ENCODE results near the gene TDRD15. TPM values are rescaled to one million over a fixed set of nuclear protein-coding genes. Genes with fewer than 3 reads are reported as not detected.

Gene TDRD15
- total and polyA plus RNA-seq, 9 of the 15 experiments (the other 6 are each of a cell fraction or from before 2014, with no cell fraction given): 0.01 to 0.22 (median 0.06) TPM; not detected in 1

DNA sequence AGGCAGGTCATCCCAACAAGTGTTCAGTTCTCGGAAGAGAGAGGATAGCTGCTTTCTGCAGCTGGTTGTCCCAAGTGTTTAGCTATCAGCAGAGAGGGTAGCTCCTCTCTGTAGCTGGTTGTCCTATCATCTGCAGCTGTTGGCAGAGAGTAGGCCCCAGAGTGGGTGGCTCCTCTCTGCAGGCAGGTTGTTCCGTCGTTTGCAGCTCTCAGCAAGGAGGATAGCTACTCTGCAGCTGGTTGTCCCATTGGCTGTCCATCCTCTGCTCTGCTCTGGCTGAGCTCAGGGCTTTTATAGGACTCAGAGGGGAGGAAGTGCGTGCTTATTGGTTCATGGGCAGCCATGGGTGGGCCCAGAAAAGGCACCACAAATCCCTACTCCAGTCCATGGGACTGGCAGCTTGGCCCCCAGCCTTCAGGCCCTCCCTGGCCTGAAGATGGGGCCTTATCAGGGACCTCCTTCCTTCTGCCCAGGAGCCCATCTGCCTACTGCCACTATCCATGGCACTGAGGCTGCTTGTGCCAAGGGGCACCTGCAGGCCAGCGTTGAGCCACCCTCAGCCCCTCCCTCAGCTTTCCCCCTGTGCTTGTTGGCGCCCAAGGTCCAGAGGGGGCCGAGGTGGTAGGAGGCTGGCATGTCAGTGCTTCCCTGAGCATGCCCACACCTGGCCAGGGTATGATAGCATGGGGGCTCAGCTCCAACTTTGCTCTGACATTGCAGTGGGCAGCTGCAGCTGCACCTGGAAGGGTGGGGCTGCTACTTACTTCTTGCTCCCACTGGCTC lies 38.3 kb downstream of the TDRD15 start (continued):
- TF ChIP-seq SRSF7 (optimal IDR thresholded peaks at IDR 0.05; ENCODE audit: low read depth, low read length): no peak
- TF ChIP-seq SETDB1 (IDR thresholded peaks at IDR 0.05; ENCODE audit: low read length): no peak

DNA sequence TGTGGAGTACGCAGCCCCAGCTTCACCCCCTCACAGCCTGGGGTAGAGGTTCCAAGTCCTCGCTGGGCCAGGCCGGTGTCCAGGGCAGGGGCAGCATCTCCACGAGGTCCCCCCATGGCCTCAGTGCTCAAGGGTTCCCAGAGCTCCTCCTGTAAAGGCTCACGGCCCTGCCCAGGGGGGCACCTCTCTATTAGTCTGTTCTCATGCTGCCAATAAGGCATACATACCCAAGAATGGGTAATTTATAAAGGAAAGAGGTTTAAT lies 38.8 kb downstream of the TDRD15 start:
- FAIRE-seq (no peak), ATAC-seq (no peak), DNase-seq (ENCODE audit: extremely low read depth in 1 of 4, low spot score in 3 of 4) (no peak)
- H4K20me1 ChIP-seq (replicated peaks; ENCODE audit: control insufficient read depth, insufficient read depth, low read length): no peaks in the 10 kb centered on the region
- H3K9me3 ChIP-seq (replicated peaks; ENCODE audit: control insufficient read depth, insufficient read depth, low read depth, low read length): no peaks in the 10 kb centered on the region
- intact Hi-C loops (cut with micrococcal nuclease): no loop called here
- no peaks in the 10 kb centered on the region for H3K27me3 ChIP-seq (ENCODE audit: control insufficient read depth in 2 of 2, insufficient read depth in 2 of 2, low read length in 2 of 2)
- POLR2A ChIA-PET: interaction anchor here (0.5 kb wide), 1 partner anchor 647 kb away, joined by 3 read pairs; no protein-coding TSS in a partner anchor
- WGBS (ENCODE audit: insufficient coverage, low coverage, missing lambda C conversion rate): 0% methylated on average over 5 of the region's 5 CpGs
- no peak overlapping the region for H3K27ac ChIP-seq (ENCODE audit: extremely low read depth, low read depth, low read length)
- no peak overlapping the region for H3K4me3 ChIP-seq
- no peak overlapping the region for H3K4me2 ChIP-seq (ENCODE audit: insufficient read depth, low read length)
- CTCF ChIA-PET (ENCODE audit: low intra/inter-chr PET ratio): no interaction called here
- no peaks in the 10 kb centered on the region for H3K9me1 ChIP-seq (ENCODE audit: control insufficient read depth, insufficient read depth, low read length)
- no peaks in the 10 kb centered on the region for H3K79me2 ChIP-seq (ENCODE audit: control insufficient read depth, insufficient read depth, low read length)
- TF ChIP-seq ZNF444 (CRISPR knock-in tag; IDR thresholded peaks at IDR 0.05) (no peak), PHTF2 (CRISPR knock-in tag; IDR thresholded peaks at IDR 0.05) (no peak), MBD2 (IDR thresholded peaks at IDR 0.05; ENCODE audit: borderline replicate concordance, low read depth) (no peak), CEBPG (CRISPR knock-in tag; IDR thresholded peaks at IDR 0.05) (no peak), CEBPG (tag; conservative IDR thresholded peaks at IDR 0.05 in 1 of 2, IDR thresholded peaks at IDR 0.05 in 1 of 2) (no peak), SAFB2 (IDR thresholded peaks at IDR 0.05; ENCODE audit: borderline replicate concordance, low read depth, low read length, severe bottlenecking) (no peak), FOXJ3 (CRISPR knock-in tag; IDR thresholded peaks at IDR 0.05) (no peak), POLR2H (tag; IDR thresholded peaks at IDR 0.05; ENCODE audit: low read depth) (no peak), JUNB (CRISPR knock-in tag; conservative IDR thresholded peaks at IDR 0.05) (no peak), SRF (CRISPR knock-in tag; IDR thresholded peaks at IDR 0.05) (no peak), JUN (IDR thresholded peaks at IDR 0.05; ENCODE audit: borderline replicate concordance, low read depth, low read length) (no peak), JUN (CRISPR knock-in tag; IDR thresholded peaks at IDR 0.05; ENCODE audit: borderline replicate concordance) (no peak), MCM5 (IDR thresholded peaks at IDR 0.05; ENCODE audit: low read depth) (no peak)
- TF ChIP-seq, protein P1, sequence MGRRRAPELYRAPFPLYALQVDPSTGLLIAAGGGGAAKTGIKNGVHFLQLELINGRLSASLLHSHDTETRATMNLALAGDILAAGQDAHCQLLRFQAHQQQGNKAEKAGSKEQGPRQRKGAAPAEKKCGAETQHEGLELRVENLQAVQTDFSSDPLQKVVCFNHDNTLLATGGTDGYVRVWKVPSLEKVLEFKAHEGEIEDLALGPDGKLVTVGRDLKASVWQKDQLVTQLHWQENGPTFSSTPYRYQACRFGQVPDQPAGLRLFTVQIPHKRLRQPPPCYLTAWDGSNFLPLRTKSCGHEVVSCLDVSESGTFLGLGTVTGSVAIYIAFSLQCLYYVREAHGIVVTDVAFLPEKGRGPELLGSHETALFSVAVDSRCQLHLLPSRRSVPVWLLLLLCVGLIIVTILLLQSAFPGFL (CRISPR knock-in tag; IDR thresholded peaks at IDR 0.05): no peak
- TF ChIP-seq, protein P2, sequence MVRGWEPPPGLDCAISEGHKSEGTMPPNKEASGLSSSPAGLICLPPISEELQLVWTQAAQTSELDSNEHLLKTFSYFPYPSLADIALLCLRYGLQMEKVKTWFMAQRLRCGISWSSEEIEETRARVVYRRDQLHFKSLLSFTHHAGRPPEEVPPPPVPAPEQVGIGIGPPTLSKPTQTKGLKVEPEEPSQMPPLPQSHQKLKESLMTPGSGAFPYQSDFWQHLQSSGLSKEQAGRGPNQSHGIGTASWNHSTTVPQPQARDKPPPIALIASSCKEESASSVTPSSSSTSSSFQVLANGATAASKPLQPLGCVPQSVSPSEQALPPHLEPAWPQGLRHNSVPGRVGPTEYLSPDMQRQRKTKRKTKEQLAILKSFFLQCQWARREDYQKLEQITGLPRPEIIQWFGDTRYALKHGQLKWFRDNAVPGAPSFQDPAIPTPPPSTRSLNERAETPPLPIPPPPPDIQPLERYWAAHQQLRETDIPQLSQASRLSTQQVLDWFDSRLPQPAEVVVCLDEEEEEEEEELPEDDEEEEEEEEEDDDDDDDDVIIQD (CRISPR knock-in tag; IDR thresholded peaks at IDR 0.05): no peak
- TF ChIP-seq, protein P3, sequence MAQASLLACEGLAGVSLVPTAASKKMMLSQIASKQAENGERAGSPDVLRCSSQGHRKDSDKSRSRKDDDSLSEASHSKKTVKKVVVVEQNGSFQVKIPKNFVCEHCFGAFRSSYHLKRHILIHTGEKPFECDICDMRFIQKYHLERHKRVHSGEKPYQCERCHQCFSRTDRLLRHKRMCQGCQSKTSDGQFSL (CRISPR knock-in tag; IDR thresholded peaks at IDR 0.05): no peak
- TF ChIP-seq, protein P3 (tag; IDR thresholded peaks at IDR 0.05): no peak
- no peaks in the 10 kb centered on the region for H3K4me1 ChIP-seq (replicated peaks in 1 of 2; ENCODE audit: control insufficient read depth in 2 of 2, insufficient read depth in 2 of 2, low read length in 2 of 2)
- H3K36me3 ChIP-seq (ENCODE audit: control insufficient read depth, insufficient read depth, low read length): no peaks in the 10 kb centered on the region
- no peak overlapping the region for H3K9ac ChIP-seq (ENCODE audit: insufficient read depth in 1 of 2, low read depth in 2 of 2, low read length in 2 of 2)
- H2AFZ ChIP-seq (ENCODE audit: low read depth, low read length): no peak overlapping the region
- no TSS peak for BruUV-seq (replicated peaks)
- in situ Hi-C loops (cut with MboI): no loop called here

Data from K562 (cell line).